T-helper 1 cell (primary cell): ENCODE data around the gene TPX2.

Source experiments
- DNase-seq, 5 donors: peaks; one replicate each; pipeline ENCODE4 v3.0.0-alpha.2; 2012 to 2020

TPX2 gene

DNA sequence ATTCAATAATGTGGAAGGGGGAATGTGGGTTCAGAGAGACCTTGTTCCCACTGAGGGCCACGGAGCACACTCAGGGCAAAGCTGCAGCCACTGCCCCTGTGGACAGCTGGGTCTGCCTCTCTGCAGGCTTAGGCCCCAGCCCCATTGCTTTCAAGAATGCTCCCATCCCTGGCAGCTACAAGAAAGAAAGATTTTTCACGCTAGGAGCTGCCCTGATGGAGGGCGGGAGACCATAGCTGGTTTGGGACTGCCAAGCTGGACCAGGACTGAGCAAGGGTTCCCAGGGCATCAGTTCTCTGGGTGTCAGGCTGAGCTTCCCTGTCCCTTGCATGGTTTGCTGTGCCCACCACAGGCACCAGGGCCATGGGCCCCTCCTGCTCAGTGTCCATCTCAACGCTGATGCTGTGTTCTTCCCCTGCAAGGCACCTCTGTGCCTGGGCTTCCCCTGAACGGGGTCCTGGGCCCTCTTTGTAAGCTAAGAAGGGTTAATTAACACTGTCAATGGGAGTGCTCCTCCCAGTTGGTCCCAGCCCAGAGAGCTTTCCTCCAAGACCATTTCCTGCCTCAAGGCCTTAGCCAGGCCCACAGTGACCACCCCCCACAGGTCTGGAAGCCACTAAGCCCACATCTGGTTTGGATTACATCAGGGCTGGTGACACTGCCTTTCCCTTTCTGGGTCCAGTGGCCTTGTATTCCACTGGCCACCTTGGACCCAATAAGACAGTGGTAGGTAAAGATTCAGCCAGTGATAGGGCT, 97.9 kb downstream of the TPX2 start:
- DNase-seq, result no peak

DNA sequence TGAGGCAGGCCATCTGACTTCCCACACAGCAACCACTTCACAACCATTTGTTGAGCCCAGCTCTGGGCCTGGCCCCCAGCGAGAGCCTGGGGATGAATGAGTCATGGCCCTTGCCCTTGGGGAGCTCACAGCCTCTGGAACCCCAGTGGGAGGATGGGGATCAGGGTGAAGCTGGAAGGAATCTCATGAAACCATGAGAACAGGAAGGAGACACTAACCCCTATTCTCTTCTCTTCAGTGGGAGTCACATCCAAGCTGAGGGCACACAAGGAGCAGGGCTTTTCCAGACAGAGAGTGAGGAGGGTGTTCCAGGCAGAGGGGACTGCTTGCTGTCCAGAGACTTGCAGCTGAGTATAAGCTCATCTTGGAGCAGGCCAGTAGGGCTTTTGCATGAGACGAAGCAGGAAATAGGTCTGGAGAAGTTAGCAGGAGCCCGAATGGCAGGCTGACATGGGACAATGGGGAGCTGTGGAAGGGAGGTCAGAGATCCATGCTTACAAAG, 98.9 kb downstream of the TPX2 start:
- DNase-seq, result no peak

DNA sequence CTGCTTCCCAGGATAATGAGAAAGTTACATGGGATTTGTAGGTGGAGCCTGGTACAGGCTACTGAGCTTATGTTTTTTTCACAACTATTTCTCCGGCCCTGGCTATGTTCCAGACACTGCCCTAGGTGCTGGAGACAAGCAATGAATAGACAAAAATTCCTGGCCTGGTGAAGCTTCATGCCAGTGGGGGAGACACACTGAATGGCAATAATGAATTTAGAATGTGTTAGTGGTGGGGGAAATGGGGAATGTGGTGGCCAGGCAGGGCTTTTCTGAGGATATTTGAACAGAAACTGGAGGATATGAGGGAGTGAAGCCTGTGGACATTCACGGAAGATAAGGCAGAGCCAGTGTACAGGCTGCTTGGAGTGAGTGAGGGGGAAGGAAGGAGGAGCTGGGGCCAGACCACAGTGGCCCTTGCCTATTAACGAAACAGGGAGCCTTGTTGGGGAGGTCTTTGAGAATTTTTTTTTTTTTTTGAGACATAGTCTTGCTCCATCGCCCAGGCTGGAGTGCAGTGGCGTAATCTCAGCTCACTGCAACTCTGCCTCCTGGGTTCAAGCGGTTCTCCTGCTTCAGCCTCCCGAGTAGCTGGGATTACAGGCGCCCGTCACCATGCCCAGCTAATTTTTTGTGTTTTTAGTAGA, 99.7 kb downstream of the TPX2 start:
- no peak for DNase-seq

DNA sequence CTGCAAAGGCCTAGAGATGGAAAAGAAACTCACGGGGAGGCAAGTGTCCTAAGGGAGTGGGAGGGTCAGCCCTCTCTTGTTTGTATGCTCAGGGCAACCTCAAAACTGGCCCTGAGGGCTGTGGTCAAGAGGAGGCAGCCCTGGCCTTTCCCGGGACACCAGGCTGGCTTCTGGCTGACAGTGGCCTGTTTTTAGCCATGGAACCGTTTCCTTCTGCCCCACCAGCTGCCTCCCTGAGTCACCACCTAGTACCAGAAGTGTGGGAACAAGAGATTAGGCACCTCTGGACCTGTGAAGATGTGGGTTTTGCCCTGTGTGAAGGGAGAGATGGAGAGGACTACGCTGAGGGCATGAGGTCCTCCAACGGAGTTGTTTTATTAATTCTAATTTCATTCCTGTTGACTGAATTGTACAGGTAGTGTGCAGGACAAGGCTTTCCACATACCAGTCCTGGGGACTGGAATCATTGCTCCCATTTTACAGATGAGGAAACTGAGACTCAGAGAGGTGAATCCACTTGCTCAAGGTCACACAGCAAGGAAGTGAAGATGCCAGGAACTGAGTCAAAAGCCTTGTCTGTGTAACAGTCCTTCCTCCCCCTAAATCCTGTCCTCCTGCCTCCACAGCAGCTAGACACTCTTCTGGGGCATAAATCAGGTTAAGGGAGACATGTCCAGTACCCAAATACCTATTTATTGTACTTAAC, 100.8 kb downstream of the TPX2 start:
- DNase-seq, result no peak

DNA sequence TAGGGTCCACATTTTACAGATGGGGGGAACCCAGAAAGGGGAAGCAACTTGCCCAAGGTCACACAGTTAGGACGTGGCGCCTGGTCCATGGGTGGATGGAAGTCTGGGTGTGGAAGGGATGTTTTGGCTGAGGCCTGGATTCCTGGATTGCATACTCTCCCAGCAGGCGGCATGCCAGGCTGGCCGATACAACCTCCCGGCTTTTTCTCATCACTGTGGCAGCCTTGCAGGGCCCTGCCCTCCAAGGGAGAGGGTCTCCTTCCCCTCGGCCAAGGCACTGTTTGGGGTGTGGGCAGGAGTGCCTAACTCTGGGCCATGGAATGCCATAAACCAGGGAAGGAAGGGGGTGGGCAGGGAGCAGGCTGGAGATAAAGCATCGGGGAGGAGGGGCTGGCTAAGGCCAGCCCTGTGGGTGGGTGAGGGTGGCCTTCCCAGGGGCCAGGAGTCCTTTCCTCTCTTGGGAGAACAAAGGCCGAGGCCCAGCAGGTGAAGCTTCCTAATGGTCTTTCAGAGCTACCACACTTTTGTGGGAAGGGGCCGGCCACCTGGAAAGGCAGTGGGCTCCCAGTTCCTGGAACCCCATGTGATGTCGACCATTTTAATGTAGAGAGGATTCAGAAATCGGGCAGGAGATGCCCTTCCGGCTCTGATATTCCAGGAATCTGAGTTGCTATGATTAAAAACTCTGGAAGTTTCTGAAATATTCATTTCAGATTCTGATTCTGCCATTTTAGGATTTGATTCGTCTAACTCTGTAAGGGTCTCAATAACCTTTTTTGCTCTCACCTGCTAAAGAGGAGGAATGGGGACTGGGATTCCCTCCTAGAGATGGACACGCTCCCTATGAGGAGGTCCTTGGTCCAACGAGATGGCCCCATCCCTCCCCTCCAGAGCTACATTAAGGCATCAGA, 102.1 kb downstream of the TPX2 start:
- DNase-seq, result no peak

DNA sequence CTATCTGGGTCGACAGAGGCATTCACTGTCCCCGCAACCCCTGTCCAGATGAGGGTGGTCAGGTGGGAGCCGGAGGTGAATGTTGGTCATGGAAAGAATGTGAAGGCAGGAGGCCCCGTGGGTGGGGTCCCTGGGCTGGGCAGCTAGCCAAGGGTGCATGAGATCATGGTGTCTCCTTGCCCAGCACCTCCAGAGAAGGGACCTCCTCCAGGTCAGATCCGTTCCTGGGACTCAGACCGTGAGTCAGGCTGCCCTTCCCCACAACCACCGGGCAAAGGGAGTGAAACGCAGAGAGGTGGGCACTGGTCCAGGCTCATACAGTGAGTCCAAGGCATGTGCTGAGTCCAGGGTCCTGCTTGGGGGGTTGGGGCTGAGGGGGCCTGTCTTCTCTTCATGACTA, 102.8 kb downstream of the TPX2 start:
- DNase-seq, result no peak

DNA sequence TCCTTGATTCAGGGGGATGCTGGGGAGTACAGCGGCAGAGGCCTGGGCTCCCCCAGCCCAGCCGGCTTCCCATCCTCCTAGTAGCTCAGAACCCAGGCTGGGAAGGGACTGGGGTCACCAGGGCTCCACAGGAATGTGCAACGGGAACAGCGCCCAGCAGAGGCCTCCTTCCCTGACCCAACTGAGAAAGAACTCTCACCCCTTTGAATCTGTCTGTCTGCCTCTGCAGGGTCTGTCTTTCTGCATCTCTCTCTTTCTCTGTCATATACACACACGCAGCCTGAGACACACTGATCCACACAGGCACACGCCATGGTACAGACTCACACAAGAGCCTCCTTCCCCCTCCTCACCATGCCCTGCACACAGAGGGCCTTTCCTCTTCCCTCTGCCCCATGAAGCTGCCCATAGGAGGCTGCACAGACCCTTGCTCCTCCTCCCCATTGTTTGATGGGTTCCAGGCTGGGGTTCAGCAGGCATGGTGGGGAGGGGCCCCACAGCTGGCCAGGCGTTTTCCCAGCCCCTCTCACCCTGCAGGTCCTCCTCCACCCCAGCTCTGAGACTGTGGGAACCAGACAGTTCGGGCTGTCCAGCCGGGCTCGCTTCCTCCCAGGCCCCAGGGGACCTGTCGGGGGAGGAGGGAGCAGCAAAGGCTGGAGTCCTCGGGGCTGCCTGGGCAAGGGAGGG, 103.5 kb downstream of the TPX2 start:
- DNase-seq, result no peak

DNA sequence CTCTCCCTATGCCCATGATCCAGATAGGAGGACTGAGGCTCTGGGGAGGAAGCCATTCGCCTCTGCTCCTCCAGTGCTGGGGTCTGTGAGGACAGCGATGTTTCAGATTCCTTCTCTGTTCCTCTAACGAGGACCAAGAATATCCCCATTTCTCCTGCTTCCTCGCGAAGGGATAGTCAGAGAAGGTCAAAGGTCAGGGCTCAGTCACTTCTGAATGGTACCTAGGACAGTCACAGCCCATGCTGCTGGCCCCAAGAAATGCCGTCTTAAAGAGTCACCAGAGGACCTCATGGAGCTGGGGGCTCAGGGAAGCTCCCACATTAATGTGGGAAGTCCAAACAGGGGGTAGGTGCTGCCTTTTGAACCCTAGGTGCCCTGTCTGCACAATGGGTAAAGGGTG, 104.2 kb downstream of the TPX2 start:
- no peak for DNase-seq

DNA sequence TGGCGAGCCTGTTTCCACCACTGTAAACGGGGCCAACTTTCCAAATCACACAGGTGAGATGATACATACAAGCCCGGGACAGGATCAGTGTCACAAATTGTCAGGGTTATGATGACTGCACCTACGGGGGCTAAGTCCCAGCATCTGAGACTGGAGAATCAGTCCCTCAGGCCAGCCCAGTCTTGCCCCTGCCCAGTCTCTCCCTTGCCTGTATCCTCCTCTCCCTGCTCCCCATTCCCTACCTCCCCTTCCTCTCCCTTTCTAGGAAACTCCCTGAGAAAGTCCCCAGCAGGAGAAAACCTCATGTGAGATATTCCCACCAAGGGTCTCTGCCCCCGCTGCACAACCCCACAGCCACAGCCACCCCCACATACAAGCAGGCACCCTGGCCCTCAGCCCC, 104.8 kb downstream of the TPX2 start:
- DNase-seq, result no peak

DNA sequence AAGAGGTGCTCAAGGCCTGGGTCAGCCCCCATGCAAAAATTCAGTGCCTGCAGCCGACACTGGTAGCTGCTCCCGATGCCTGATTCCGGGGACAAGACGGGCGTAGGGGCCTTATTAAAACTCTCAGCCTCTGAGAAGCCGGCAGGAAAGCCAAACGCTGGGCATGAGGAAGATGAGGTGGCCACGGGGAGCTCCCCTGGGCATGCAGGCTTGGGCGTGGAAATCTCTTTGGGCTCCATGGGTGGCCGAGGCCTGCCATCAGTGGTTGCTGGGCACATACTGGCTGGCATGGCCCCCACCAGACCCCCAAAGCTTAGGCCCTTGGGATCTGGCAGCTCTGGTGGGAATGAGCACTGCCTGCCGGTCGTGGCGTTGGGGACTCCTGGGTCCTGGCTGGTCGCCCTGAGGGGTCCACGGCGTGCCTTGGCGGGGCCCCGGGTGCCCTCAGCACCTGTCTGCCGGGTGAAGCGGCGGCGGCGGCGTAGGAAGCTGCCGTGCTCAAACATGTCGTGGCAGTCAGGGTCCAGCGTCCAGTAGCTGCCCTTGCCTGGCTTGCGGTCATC, 105.7 kb downstream of the TPX2 start:
- DNase-seq, result no peak

DNA sequence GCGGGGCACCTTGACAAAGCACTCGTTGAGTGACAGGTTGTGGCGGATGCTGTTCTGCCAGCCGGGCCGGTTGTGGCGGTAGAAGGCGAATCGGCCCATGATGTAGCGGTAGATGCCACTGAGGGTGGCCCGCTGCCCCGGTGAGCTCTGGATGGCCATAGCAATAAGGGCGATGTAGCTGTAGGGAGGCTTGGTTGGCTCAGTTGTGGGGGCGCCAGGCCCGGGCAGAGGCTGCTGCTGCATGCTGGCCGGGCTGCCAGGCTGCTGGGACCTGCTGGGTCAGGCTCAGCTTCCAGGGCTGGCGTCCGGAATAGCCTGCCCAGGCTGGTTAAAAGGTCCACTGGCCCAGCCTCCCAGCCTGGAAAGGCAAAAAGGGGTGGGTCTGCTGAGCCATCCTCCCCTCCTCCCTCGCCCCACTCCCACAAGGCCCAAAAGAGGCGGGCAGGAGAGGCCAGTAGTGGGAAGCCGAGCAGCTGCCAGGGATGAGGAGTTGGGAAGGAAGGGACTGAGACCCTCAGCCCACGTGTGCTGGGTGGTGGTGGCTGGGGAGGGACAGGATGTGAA, 106.3 kb downstream of the TPX2 start, which contains the start of gene FOXS1:
Gene FOXS1 (minus strand): TSS at position 305 of the 564 bp plus-strand sequence. CDS start 62 bp downstream, at position 243.
- no peak for DNase-seq

DNA sequence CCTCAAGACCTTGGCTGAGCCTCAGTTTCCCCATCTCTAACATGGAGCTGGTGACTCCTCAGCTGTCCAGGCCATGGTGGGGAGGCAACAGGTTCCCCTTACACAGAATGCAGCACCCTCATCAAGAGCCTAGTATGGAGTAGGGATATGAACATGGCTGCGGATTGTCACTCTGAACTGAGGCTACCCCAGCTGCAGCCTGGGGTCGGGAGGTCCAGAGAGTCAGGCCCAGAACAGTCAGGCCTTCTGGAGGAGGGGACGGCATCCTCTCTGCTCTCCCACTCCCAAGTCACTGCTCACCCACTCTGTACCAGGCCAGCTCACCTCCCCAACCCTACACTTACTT, 107.7 kb downstream of the TPX2 start:
- no peak for DNase-seq

DNA sequence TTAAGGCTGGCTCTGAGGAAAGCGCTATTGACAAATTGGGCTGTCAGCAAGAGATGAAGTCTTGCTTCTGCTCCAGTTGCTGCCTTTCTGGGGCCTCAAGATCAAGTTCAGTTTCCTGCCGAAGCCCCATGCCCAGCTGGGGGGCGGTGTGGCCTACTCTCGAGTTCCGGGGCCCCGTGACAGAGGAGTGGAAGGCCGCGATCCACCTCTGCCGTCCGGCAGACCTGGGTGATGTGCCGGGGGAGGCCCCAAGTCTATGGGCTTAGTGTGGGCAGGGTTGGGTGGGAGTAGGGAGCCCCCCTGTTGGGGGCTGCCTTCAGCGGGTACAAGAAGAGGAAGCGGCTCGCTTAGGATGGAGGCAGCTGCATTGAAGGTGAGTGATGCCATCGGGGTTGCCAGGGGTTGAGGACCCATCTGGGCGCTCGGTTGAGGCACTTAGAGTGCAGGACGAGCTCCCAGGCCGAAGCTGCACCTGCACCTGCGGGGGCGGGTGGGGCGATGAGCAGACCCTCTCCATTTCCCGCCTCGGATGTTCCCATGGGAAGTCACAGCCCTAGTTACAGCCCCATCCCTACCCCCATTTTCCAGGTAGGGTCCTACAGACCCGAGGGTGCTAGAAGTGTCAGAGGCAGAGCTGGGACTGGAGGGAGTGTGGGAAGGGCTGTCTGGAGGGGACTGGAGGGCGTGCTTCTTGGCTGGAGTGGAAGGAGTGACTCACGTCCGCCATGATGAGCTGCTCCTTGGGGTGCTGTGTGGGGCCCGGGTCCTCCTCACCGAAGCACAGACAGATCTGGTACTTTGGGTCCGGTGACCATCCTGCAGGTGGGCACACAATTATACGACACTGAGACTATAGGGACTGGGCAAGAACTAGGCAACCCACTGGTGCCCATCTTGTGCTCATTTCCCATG, 109.3 kb downstream of the TPX2 start:
- DNase-seq, result no peak

DNA sequence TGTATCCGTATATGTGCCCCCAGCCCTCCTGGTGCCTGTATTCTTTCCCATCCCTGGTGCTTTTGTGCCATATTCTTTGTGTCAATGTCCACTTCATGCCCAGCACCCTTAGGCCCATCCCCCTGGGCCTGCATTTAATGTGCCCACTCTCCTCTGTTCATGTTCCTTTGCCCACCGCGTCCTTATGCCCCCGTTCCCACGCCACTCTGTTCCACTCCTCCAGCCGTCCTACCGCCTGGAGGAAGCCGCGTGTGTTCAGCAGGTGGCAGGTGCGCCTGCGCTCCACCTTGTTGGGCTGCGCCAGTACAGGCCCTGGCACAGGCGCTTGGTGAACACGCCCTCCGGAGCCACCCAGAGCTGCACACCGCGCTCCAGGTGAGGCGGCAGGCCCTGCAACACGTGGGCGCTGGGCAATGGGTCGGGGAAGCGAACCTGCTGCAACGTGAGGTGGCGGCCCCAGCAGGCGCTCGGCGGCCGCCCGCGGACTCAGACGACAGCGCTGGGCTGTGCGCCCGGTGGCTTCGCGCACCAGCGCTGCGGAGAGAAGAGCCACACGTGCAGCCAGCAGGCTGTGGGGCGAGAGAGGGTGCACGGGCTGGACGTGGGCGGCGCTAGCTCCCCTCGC, 110.3 kb downstream of the TPX2 start:
- no peak for DNase-seq
